Measurements from ENCODE around the gene SLC30A7.

The SLC30A7 gene

DNA sequence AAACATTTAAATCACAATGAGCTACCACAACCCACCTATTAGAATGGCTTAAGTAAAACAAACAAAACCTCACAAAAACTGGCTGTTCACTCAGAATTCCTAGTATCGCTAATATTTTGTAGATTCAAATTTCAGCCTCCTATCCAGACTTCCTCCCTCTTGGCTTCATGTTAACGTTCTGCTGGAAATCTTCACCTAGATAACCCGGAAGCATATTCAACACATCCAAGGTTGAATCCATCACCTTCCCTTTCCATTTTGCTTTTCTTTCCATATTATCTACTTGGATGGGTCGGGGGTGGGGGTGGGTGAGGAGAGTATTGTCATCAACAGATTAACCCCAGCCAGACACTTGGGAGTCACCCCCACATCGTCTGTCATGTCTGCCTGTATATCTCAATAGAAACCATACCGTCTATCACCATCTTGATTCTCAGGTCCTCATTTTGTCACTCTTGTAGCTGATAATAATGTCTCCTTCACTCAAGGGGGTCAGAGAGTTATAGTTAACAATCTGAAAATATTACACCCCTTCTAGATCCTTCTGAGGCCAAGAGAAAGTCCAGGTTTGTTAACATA is 131.4 kb downstream of the SLC30A7 start:
- no peak for DNase-seq (ENCODE audit: low read depth in 2 of 2)

DNA sequence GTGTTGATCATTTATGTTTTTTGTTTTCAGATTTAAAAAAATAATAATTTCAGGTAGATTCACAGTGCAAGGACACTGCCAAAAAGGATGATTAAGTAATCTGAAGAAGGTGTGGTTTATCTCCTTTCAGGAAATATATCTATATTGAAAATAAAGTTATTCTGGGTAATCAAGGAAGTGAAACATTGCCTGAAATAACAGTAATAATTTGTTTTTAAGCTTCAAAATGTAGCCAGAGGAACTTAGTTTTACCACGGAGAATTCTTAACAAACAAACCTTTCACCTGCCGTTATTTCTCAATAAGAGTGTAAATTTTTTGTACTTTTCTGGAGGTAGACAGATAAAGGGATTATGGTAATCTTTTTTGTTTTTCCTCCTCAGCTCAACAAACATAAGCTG is 132.6 kb downstream of the SLC30A7 start:
- DNase-seq (ENCODE audit: low read depth in 2 of 2), result no peak

DNA sequence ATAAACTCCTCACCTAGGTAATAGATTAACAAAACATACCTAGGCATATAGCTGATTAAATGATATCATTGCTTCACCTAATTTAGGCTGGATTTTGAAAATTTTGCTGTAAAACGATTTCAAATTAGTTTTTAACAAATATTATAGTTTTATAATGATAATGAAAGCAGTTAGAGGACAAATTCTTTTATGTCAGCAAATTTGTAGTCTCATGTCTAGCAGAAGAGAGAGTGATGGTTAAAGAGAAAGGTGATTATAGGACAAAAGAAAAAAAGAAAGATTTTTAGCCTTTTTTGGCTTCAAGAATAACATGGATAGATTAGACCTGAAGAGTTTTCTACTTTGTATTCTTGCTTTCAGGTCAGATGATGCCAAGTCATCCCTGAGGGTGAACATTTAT is 133.3 kb downstream of the SLC30A7 start:
- DNase-seq (ENCODE audit: low read depth in 2 of 2), result no peak

DNA sequence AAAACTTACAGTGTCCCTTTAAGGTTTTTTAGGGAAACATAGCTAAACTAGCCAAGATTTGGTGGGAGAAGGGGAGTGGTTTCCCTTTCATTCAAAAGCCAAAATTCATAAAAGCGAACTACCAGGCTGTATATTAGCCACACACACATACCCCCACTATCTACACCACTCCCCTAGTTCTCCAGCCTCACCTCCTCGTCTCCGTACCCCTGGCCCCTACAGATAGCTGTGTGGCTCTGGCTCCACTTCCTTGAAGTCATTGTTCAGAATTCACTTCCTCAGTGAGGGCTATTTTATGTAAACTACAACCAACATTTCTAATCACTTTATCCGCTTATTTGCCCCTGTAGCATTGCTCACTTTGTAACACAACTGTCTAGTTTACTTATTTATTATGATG is 135.0 kb downstream of the SLC30A7 start:
- DNase-seq (ENCODE audit: low read depth in 2 of 2), result no peak
